ENCODE measurements around the gene SSTR3.

SSTR3 gene

GRCh38 chr22:37179126-37179470 is 33.2 kb downstream of the SSTR3 start:
- TF ChIP-seq POU6F1 (CRISPR knock-in tag; IDR thresholded peaks at IDR 0.05; ENCODE audit: borderline replicate concordance, low read depth): no peak
- no peak for TF ChIP-seq ESRRG (CRISPR knock-in tag; IDR thresholded peaks at IDR 0.05)
- TF ChIP-seq ISL1 (CRISPR knock-in tag; IDR thresholded peaks at IDR 0.05): no peak
- no peak for TF ChIP-seq PATZ1 (CRISPR knock-in tag; IDR thresholded peaks at IDR 0.05; ENCODE audit: borderline replicate concordance)
- no peak for TF ChIP-seq PPARA (CRISPR knock-in tag; IDR thresholded peaks at IDR 0.05; ENCODE audit: borderline replicate concordance)
- TF ChIP-seq CREB5 (CRISPR knock-in tag; IDR thresholded peaks at IDR 0.05; ENCODE audit: low read depth): no peak
- TF ChIP-seq GLIS3 (CRISPR knock-in tag; IDR thresholded peaks at IDR 0.05): no peak
- TF ChIP-seq ZNF70 (CRISPR knock-in tag; IDR thresholded peaks at IDR 0.05): no peak
- no peak for TF ChIP-seq ZNF565 (CRISPR knock-in tag; conservative IDR thresholded peaks at IDR 0.05; ENCODE audit: low read depth)
- no peak for TF ChIP-seq BACH2 (CRISPR knock-in tag; IDR thresholded peaks at IDR 0.05; ENCODE audit: borderline replicate concordance)
- ATAC-seq: no peak

GRCh38 chr22:37178350-37179125 is 33.7 kb downstream of the SSTR3 start:
- TF ChIP-seq SNAI2 (CRISPR knock-in tag; IDR thresholded peaks at IDR 0.05) (no peak), ZFP30 (CRISPR knock-in tag; IDR thresholded peaks at IDR 0.05) (no peak), ARNTL (CRISPR knock-in tag; IDR thresholded peaks at IDR 0.05; ENCODE audit: borderline replicate concordance, low read depth) (no peak), ZC3H10 (CRISPR knock-in tag; IDR thresholded peaks at IDR 0.05) (no peak), ISL1 (CRISPR knock-in tag; IDR thresholded peaks at IDR 0.05) (no peak), TSHZ2 (CRISPR knock-in tag; IDR thresholded peaks at IDR 0.05) (no peak), TCF4 (CRISPR knock-in tag; IDR thresholded peaks at IDR 0.05; ENCODE audit: borderline replicate concordance) (no peak), ZNF565 (CRISPR knock-in tag; conservative IDR thresholded peaks at IDR 0.05; ENCODE audit: low read depth) (no peak), TOX (CRISPR knock-in tag; IDR thresholded peaks at IDR 0.05; ENCODE audit: borderline replicate concordance) (no peak), OSR1 (CRISPR knock-in tag; IDR thresholded peaks at IDR 0.05) (no peak)
- no peak for ATAC-seq

GRCh38 chr22:37177755-37178154 is 34.5 kb downstream of the SSTR3 start:
- no peak for ATAC-seq
- TF ChIP-seq ZNF565 (CRISPR knock-in tag; conservative IDR thresholded peaks at IDR 0.05; ENCODE audit: low read depth) (no peak), ZFP3 (CRISPR knock-in tag; IDR thresholded peaks at IDR 0.05) (peak; percentile 98)

GRCh38 chr22:37177221-37177620 is 35.1 kb downstream of the SSTR3 start:
- no peak for TF ChIP-seq ZNF70 (CRISPR knock-in tag; IDR thresholded peaks at IDR 0.05)
- TF ChIP-seq GLIS3 (CRISPR knock-in tag; IDR thresholded peaks at IDR 0.05): no peak
- TF ChIP-seq RARB (CRISPR knock-in tag; IDR thresholded peaks at IDR 0.05): no peak
- TF ChIP-seq PATZ1 (CRISPR knock-in tag; IDR thresholded peaks at IDR 0.05; ENCODE audit: borderline replicate concordance): no peak
- no peak for TF ChIP-seq ZNF8 (CRISPR knock-in tag; IDR thresholded peaks at IDR 0.05)
- no peak for TF ChIP-seq POU6F1 (CRISPR knock-in tag; IDR thresholded peaks at IDR 0.05; ENCODE audit: borderline replicate concordance, low read depth)
- no peak for TF ChIP-seq PPARA (CRISPR knock-in tag; IDR thresholded peaks at IDR 0.05; ENCODE audit: borderline replicate concordance)
- TF ChIP-seq SNAI2 (CRISPR knock-in tag; IDR thresholded peaks at IDR 0.05): no peak
- TF ChIP-seq TCF4 (CRISPR knock-in tag; IDR thresholded peaks at IDR 0.05; ENCODE audit: borderline replicate concordance): no peak
- no peak for TF ChIP-seq ZFP30 (CRISPR knock-in tag; IDR thresholded peaks at IDR 0.05)
- TF ChIP-seq TOX (CRISPR knock-in tag; IDR thresholded peaks at IDR 0.05; ENCODE audit: borderline replicate concordance): no peak
- TF ChIP-seq ZC3H10 (CRISPR knock-in tag; IDR thresholded peaks at IDR 0.05): no peak
- no peak for TF ChIP-seq ARNTL (CRISPR knock-in tag; IDR thresholded peaks at IDR 0.05; ENCODE audit: borderline replicate concordance, low read depth)
- no peak for TF ChIP-seq ZNF565 (CRISPR knock-in tag; conservative IDR thresholded peaks at IDR 0.05; ENCODE audit: low read depth)
- no peak for TF ChIP-seq CREB5 (CRISPR knock-in tag; IDR thresholded peaks at IDR 0.05; ENCODE audit: low read depth)
- TF ChIP-seq ZFP3 (CRISPR knock-in tag; IDR thresholded peaks at IDR 0.05): no peak
- no peak for TF ChIP-seq ISL1 (CRISPR knock-in tag; IDR thresholded peaks at IDR 0.05)
- ATAC-seq: no peak

All from SK-N-SH treated with all-trans-retinoic acid at 6 μM for 48 hours (cell line).